NCI-H2081 (cell line): ENCODE results near the gene SGSM1.

ENCODE experiments used
- DNase-seq, 2 experiments: peaks; one replicate each; lab custom pipeline; 2025; lab: John Stamatoyannopoulos, UW

Gene SGSM1

GRCh38 chr22:24952837-24953383, 146.9 kb downstream of the SGSM1 start:
- DNase-seq, result peak in 1 of 2 experiments; percentile 36

GRCh38 chr22:24953384-24954113, 147.5 kb downstream of the SGSM1 start:
- no peak for DNase-seq

GRCh38 chr22:24954114-24954463, 148.1 kb downstream of the SGSM1 start:
- no peak for DNase-seq

GRCh38 chr22:24954856-24955255, 148.8 kb downstream of the SGSM1 start:
- no peak for DNase-seq

GRCh38 chr22:24957043-24957442, 151.0 kb downstream of the SGSM1 start:
- DNase-seq, result no peak

- DNase-seq, result no peak
Observed at GRCh38 chr22:24961217-24961844, 155.3 kb downstream of the SGSM1 start.

GRCh38 chr22:24962094-24962493, 156.1 kb downstream of the SGSM1 start:
- no peak for DNase-seq

- no peak for DNase-seq
Observed at GRCh38 chr22:24962835-24963234, 156.8 kb downstream of the SGSM1 start.

- no peak for DNase-seq
Observed at GRCh38 chr22:24964441-24964840, 158.4 kb downstream of the SGSM1 start.

- no peak for DNase-seq
Observed at GRCh38 chr22:24965822-24966626, 160.0 kb downstream of the SGSM1 start.

- DNase-seq, result no peak
Observed at GRCh38 chr22:24968066-24968561, 162.1 kb downstream of the SGSM1 start.

- DNase-seq, result no peak
Observed at GRCh38 chr22:24969560-24970301, 163.7 kb downstream of the SGSM1 start.

GRCh38 chr22:24972369-24972768, 166.4 kb downstream of the SGSM1 start:
- DNase-seq, result no peak

GRCh38 chr22:24973872-24974271, 167.9 kb downstream of the SGSM1 start:
- DNase-seq, result no peak

GRCh38 chr22:24975125-24975640, 169.2 kb downstream of the SGSM1 start:
- DNase-seq, result no peak

GRCh38 chr22:24975813-24976341, 169.9 kb downstream of the SGSM1 start:
- DNase-seq, result no peak

GRCh38 chr22:24976442-24977218, 170.6 kb downstream of the SGSM1 start:
- no peak for DNase-seq
